ENCODE measurements around the gene KIF13A.
"Not testable (repeated sequence)": the region's sequence is repeated elsewhere in the genome, so short reads cannot be mapped to it uniquely, and the experiment has no call there.

The KIF13A gene

GRCh38 chr6:17820055-17820454 lies 167.4 kb downstream of the KIF13A start:
- TF ChIP-seq, protein P1, sequence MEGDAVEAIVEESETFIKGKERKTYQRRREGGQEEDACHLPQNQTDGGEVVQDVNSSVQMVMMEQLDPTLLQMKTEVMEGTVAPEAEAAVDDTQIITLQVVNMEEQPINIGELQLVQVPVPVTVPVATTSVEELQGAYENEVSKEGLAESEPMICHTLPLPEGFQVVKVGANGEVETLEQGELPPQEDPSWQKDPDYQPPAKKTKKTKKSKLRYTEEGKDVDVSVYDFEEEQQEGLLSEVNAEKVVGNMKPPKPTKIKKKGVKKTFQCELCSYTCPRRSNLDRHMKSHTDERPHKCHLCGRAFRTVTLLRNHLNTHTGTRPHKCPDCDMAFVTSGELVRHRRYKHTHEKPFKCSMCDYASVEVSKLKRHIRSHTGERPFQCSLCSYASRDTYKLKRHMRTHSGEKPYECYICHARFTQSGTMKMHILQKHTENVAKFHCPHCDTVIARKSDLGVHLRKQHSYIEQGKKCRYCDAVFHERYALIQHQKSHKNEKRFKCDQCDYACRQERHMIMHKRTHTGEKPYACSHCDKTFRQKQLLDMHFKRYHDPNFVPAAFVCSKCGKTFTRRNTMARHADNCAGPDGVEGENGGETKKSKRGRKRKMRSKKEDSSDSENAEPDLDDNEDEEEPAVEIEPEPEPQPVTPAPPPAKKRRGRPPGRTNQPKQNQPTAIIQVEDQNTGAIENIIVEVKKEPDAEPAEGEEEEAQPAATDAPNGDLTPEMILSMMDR (conservative IDR thresholded peaks at IDR 0.05; ENCODE audit: low read depth, low read length): no peak
- no peak for DNase-seq (ENCODE audit: low read depth)
- no peak overlapping the region for H3K4me3 ChIP-seq (ENCODE audit: low read length)

DNA sequence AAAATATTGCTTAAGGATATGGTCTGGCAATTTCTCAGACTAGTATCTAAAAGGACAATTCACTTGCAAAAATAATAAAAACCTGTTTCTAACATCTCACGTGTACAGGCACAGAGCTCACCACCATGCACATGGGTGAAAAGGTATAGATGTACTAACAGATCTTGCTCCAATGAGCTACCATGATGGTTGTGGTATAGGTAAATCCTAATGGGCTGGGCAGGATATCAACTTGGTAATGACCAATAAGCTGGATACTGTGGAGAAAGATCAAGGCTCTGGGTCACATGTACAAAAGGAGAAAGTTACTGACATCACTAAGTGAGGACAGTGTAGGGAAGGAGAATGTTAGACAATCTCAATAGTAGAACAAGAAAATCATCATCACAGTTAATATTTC lies 169.7 kb downstream of the KIF13A start:
- DNase-seq (ENCODE audit: low read depth): no peak
- H3K4me3 ChIP-seq (ENCODE audit: low read length): no peak overlapping the region
- TF ChIP-seq, protein P1 (conservative IDR thresholded peaks at IDR 0.05; ENCODE audit: low read depth, low read length): no peak

DNA sequence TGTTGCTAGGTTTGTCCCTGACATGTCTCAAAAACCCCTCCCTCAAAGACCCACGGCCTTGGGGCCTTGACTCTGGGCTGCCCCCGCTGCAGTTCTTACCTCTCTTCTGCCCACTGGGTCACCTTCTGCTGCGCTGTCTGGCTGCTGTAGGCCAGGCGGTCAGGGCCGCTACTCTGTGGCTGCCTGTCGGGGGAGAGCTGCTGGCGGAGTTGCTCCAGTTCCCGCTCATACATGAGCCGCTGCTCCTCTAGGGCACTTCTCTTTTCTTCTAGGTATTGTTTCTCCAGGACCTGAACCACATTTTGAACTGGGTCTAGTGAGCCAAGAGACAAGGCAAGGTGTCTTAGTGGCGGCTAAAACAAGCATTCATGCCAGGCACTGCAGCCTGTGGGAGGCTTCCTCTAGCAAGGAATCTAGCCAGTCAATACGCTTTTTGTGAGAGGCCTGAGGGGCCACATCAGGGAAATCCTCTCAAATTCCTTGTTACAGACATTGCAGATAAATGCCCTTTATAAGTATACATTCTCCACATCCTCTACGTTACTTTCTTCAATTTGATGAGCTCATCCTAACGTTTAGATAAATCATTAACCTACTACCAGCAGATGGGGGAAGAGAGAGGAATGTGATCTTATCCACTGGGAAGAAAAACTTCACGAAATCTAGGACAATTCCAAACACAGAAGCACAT lies 170.4 kb downstream of the KIF13A start:
- H3K4me3 ChIP-seq (ENCODE audit: low read length): no peak overlapping the region
- DNase-seq (ENCODE audit: low read depth): no peak
- TF ChIP-seq, protein P1 (conservative IDR thresholded peaks at IDR 0.05; ENCODE audit: low read depth, low read length): no peak

DNA sequence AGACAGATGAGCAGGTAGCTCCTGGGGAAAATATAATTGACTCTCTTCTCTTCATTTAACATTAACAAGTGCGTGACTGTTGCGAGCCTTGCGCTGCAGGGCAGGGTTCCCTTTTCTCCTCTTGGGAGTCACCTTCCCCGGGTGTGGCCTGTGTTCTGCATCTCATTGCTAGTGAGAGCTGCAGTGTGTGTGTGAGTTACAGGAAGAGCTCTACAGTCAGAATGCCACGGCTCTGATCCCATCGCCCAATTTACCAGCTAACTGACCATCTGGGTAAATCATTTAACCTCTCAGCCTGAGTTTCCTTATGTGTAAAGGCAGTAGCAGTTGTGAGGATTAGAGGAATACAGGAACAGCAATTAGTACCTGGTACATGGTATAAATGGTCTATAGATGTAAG lies 173.9 kb downstream of the KIF13A start:
- TF ChIP-seq, protein P1 (conservative IDR thresholded peaks at IDR 0.05; ENCODE audit: low read depth, low read length): no peak
- no peak for DNase-seq (ENCODE audit: low read depth)
- no peak overlapping the region for H3K4me3 ChIP-seq (ENCODE audit: low read length)

DNA sequence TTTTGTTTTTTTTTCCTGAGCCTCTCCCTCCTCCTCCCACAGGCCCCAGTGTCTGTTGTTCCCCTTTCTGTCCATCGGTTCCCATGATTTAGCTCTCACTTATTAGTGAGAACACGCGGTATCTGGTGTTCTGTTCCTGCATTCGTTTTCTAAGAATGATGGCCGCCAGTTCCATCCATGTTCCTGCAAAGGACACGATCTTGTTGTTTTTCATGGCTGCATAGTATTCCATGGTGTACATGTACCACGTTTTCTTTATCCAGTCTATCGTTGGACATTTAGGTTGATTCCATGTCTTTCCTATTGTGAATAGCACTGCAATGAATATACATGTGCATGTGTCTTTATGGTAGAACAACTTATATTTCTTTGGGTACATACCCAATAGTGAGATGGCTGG lies 175.1 kb downstream of the KIF13A start:
- no peak overlapping the region for H3K4me3 ChIP-seq (ENCODE audit: low read length)
- DNase-seq (ENCODE audit: low read depth): no peak
- TF ChIP-seq, protein P1 (conservative IDR thresholded peaks at IDR 0.05; ENCODE audit: low read depth, low read length): no peak

DNA sequence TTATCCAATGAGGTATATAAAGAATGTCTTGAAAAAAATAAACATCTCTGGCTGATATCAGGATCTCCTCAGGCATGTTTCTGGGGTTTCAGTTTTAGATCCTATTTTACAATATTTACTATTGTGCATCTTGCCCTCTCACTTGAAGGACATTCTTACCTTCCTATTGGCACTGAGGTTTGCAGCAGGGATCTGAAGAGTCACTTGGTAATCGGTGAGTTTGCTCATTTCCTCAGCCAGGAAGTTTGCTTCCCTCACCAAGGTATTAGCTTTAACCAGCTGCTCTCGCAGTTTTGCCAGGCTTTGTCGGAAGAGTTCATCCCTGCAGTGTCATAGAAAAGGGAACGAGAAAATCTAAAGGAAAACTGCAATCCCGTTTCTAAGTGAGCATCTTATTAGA lies 178.8 kb downstream of the KIF13A start:
- no peak overlapping the region for H3K4me3 ChIP-seq (ENCODE audit: low read length)
- TF ChIP-seq, protein P1 (conservative IDR thresholded peaks at IDR 0.05; ENCODE audit: low read depth, low read length): no peak
- no peak for DNase-seq (ENCODE audit: low read depth)

GRCh38 chr6:17807431-17807830 lies 180.0 kb downstream of the KIF13A start:
- not testable (repeated sequence) for DNase-seq (ENCODE audit: low read depth); H3K4me3 ChIP-seq (ENCODE audit: low read length)
